ENCODE results near the gene PRSS33.

PRSS33 gene

DNA sequence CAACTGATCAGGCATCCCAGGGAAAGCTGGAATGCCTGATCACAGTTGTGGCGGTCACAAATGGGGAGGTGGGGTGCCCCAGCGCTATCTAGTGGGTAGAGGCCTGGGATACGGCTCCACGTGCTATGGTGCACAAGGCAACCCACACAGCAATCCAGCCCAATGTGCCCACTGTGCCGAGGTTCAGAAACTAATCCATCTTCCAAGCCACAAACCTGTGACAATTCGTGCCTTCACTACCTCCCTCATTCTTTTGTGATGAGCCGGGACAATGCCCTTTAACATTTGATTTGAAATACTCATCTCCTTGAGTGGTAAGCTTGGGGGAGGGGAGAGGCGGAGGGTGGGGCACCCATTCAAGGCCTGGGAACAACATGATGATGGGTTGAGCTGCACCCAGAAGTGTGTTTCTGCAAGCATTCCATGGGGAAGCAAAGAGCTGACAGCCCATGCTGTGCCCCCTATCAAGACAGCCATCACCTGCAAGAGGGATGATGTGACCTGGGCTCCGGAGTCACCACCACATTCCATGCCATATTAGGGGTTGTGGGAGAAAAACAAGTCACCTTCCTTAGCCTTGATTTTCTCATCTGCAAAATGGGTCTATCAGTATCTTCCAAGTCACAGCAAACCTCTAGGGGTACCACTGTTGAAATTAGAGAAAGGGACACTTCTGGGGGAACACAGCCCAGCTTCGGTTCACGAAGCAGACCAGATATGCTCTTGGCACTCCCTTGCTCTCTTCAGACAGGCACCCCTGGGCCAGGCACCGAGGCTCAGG lies 14.0 kb downstream of the PRSS33 start:
- Histone ChIP-seq H3K4me1 (ENCODE audit: control insufficient read depth in 1 of 2, insufficient read depth in 2 of 2, low read length in 2 of 2) (peaks cover 6 to 34% of the 10 kb centered on the region in 2 donors), H3K4me3 (ENCODE audit: low read depth in 1 of 2, low read length in 2 of 2) (no peak overlapping the region), H3K36me3 (ENCODE audit: control insufficient read depth in 1 of 2, insufficient read depth in 2 of 2, low read length in 2 of 2) (peaks cover 35 to 63% of the 10 kb centered on the region in 2 donors), H3K27me3 (ENCODE audit: low read depth, low read length) (no peaks in the 10 kb centered on the region), H3K9me3 (ENCODE audit: control insufficient read depth in 1 of 2, low read length in 2 of 2) (no peaks in the 10 kb centered on the region), H3K27ac (ENCODE audit: low read length) (no peak overlapping the region)

DNA sequence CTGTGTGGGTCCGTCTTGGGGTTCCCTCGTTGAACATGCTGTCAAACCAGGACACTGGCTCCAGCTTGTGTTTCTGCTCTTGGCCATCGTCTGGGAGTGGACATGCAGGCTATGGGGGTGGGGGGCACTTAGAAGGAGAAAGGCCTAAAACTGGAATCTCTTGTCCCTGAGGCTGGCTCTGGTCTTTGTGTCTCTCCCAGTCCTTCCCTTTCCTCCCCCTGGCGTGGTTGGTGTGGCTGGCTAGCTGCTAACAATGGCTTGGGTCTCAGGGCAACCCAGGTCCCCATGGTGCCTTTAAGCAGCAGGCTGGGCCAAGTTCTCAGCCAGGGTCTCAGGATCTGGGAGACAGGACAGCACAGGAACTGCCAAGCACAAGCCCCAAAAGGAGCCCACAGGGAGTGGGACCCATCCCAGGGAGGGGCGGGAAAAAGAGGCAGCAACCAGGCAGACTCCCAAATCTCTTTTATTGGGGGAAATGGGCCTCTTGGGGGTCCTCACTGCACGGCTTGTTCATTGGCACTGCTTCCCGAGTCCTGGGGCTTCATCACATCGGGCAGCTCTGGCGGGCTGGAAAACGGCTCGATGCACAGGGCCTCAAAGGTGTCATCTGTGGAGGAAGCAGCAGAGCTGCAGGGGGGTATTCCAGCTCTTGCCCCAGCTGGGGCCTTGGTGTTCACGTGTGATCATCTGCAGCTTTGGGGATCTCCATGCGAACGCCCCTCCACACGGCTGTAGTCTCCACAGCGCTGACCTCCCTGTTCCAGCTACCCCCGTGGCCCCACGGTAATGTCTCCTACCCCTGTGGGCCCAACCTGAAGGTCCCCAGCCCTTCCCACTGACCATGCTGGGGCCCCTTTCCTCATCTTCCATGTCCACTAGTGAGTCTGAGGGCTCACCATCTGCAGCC lies 15.6 kb downstream of the PRSS33 start:
- no peaks in the 10 kb centered on the region for H3K9me3 ChIP-seq (ENCODE audit: control insufficient read depth in 1 of 2, low read length in 2 of 2)
- peaks cover 6 to 37% of the 10 kb centered on the region in 2 donors for H3K4me1 ChIP-seq (ENCODE audit: control insufficient read depth in 1 of 2, insufficient read depth in 2 of 2, low read length in 2 of 2)
- H3K27me3 ChIP-seq (ENCODE audit: low read depth, low read length) = no peaks in the 10 kb centered on the region
- H3K27ac ChIP-seq (ENCODE audit: low read length) = no peak overlapping the region
- H3K36me3 ChIP-seq (ENCODE audit: control insufficient read depth in 1 of 2, insufficient read depth in 2 of 2, low read length in 2 of 2) = peaks cover 51 to 79% of the 10 kb centered on the region in 2 donors
- H3K4me3 ChIP-seq (ENCODE audit: low read depth in 1 of 2, low read length in 2 of 2) = no peak overlapping the region

DNA sequence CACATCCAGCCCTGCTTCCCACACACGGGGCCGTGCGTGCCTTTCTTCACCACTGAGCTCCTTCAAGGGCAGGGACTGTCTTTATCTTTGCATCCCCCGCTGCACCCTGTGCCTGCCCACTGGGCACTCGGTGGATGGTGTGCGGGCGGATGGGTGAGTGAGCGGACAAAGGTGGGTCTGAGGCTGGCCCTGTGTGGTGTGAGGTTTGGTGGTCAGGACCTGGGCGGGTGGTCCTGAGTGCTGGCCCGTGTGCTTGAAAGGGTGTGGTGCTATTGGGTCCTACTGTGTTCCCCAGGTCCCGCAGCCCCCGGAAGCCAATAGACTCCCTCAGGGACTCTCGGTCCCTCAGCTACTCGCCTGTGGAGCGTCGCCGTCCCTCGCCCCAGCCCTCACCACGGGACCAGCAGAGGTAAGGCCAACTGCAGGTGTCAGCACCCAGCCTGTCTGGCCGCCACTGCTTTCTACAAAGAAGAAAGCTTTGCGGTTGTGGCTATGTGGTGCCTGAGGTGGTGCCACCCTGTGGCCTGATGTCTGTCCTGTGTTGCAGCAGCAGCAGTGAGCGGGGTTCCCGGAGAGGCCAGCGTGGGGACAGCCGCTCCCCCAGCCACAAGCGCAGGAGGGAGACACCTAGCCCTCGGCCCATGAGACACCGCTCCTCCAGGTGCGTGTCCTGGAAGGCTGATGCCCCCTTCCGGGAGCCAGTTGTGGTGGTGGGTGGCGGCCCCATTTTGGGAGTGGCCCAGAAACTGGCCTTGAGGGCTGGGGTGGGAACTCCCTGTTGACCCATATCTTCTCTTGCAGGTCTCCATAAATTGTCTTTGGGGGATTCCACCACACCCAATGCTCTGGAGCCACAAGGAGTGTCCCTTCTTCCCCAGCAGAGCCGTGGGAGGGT lies 17.1 kb downstream of the PRSS33 start:
- Histone ChIP-seq H3K27me3 (ENCODE audit: low read depth, low read length) (no peaks in the 10 kb centered on the region), H3K4me1 (ENCODE audit: control insufficient read depth in 1 of 2, insufficient read depth in 2 of 2, low read length in 2 of 2) (peaks cover 0 to 22% of the 10 kb centered on the region in 2 donors), H3K9me3 (ENCODE audit: control insufficient read depth in 1 of 2, low read length in 2 of 2) (no peaks in the 10 kb centered on the region), H3K36me3 (ENCODE audit: control insufficient read depth in 1 of 2, insufficient read depth in 2 of 2, low read length in 2 of 2) (peaks cover 63 to 94% of the 10 kb centered on the region in 2 donors), H3K27ac (ENCODE audit: low read length) (no peak overlapping the region), H3K4me3 (ENCODE audit: low read depth in 1 of 2, low read length in 2 of 2) (no peak overlapping the region)

DNA sequence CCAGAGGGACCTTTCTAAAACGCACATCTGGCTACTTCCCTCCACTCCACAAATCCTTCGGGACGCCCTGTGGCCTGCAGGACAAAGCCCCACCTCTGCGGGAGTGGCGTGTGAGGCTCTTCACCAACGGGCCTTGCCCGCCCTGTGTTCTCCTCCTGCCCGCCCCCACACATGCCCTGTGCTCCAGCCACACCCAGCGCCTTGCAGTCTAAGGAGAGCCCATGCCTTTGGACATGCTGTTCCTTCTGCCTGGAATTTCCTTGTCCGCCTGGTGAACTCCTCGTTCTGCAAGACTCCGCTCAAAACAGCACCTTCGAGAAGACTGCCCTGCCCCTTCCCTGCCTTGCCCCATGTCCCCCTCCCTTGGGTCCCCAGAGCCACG lies 17.7 kb downstream of the PRSS33 start:
- peaks cover 69 to 96% of the 10 kb centered on the region in 2 donors for H3K36me3 ChIP-seq (ENCODE audit: control insufficient read depth in 1 of 2, insufficient read depth in 2 of 2, low read length in 2 of 2)
- no peaks in the 10 kb centered on the region for H3K9me3 ChIP-seq (ENCODE audit: control insufficient read depth in 1 of 2, low read length in 2 of 2)
- no peak overlapping the region for H3K4me3 ChIP-seq (ENCODE audit: low read depth in 1 of 2, low read length in 2 of 2)
- peaks cover 0 to 20% of the 10 kb centered on the region in 2 donors for H3K4me1 ChIP-seq (ENCODE audit: control insufficient read depth in 1 of 2, insufficient read depth in 2 of 2, low read length in 2 of 2)
- no peaks in the 10 kb centered on the region for H3K27me3 ChIP-seq (ENCODE audit: low read depth, low read length)
- no peak overlapping the region for H3K27ac ChIP-seq (ENCODE audit: low read length)

DNA sequence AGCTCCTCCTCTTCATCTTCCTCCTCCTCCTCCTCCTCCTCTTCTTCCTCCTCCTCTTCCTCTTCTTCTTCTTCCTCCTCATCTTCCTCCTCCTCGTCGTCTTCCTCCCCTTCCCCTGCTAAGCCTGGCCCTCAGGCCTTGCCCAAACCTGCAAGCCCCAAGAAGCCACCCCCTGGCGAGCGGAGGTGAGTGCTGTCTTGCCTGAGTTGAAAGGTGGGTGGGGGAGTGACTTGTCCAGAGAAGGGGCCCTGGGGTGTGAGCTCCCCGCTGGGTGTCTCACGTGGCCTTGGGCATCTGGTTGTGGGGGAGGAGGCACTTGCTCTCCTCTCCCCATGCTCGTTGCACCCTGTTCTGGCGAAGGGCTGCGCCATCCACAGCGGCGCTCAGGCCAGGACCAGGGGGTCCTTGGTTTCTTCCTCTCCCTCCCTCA lies 18.2 kb downstream of the PRSS33 start:
- Histone ChIP-seq H3K4me3 (ENCODE audit: low read depth in 1 of 2, low read length in 2 of 2) (no peak overlapping the region), H3K36me3 (ENCODE audit: control insufficient read depth in 1 of 2, insufficient read depth in 2 of 2, low read length in 2 of 2) (peaks cover 74 to 96% of the 10 kb centered on the region in 2 donors), H3K9me3 (ENCODE audit: control insufficient read depth in 1 of 2, low read length in 2 of 2) (no peaks in the 10 kb centered on the region), H3K27ac (ENCODE audit: low read length) (no peak overlapping the region), H3K27me3 (ENCODE audit: low read depth, low read length) (no peaks in the 10 kb centered on the region), H3K4me1 (ENCODE audit: control insufficient read depth in 1 of 2, insufficient read depth in 2 of 2, low read length in 2 of 2) (peaks cover 0 to 16% of the 10 kb centered on the region in 2 donors)

DNA sequence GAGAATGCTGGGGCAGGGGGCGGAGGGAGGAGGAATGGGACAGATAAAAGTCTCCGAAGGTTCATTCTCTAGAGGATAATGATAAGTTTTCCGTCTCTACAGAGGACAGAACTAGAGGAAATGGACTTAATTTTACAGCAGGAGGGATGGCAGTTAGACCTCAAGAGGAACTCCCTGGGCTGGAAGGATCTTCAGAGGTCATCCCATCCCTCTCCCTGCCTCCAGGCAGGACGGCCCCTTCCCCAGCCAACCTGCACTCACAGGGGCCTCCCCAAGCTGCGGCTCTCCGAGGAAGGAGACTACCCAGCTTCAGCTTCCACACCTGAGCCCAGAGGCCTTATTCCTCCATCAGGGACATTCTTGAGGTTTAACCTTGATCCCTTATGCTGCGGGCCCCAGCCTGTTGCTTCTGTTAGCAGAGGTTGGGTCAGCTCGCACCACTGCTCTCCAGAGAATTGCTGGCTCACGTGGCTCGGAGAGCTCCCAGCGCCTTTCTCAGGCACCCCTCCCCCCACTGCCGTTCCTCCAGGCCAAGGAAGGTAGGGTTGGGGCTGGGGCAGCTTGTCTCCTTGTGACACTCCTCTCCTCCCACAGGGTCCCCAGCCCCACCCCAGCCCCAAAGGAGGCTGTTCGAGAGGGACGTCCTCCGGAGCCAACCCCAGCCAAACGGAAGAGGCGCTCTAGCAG lies 18.8 kb downstream of the PRSS33 start:
- Histone ChIP-seq H3K4me1 (ENCODE audit: control insufficient read depth in 1 of 2, insufficient read depth in 2 of 2, low read length in 2 of 2) (peaks cover 0 to 16% of the 10 kb centered on the region in 2 donors), H3K36me3 (ENCODE audit: control insufficient read depth in 1 of 2, insufficient read depth in 2 of 2, low read length in 2 of 2) (peaks cover 80 to 97% of the 10 kb centered on the region in 2 donors), H3K27me3 (ENCODE audit: low read depth, low read length) (no peaks in the 10 kb centered on the region), H3K9me3 (ENCODE audit: control insufficient read depth in 1 of 2, low read length in 2 of 2) (no peaks in the 10 kb centered on the region), H3K27ac (ENCODE audit: low read length) (no peak overlapping the region), H3K4me3 (ENCODE audit: low read depth in 1 of 2, low read length in 2 of 2) (no peak overlapping the region)

DNA sequence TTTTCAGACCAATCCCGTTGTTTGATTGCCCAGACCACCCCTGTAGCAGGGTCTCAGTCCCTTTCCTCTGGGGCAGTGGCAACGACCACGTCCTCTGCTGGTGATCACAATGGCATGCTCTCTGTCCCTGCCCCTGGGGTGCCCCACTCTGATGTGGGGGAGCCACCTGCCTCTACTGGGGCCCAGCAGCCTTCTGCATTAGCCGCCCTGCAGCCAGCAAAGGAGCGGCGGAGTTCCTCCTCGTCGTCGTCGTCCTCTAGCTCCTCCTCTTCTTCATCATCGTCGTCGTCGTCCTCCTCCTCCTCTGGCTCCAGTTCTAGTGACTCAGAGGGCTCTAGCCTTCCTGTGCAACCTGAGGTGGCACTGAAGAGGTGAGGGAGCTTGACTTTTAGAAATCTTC lies 19.5 kb downstream of the PRSS33 start:
- Histone ChIP-seq H3K4me1 (ENCODE audit: control insufficient read depth in 1 of 2, insufficient read depth in 2 of 2, low read length in 2 of 2) (peaks cover 0 to 16% of the 10 kb centered on the region in 2 donors), H3K27me3 (ENCODE audit: low read depth, low read length) (no peaks in the 10 kb centered on the region), H3K36me3 (ENCODE audit: control insufficient read depth in 1 of 2, insufficient read depth in 2 of 2, low read length in 2 of 2) (peaks cover 87 to 97% of the 10 kb centered on the region in 2 donors), H3K9me3 (ENCODE audit: control insufficient read depth in 1 of 2, low read length in 2 of 2) (no peaks in the 10 kb centered on the region), H3K4me3 (ENCODE audit: low read depth in 1 of 2, low read length in 2 of 2) (no peak overlapping the region), H3K27ac (ENCODE audit: low read length) (no peak overlapping the region)

DNA sequence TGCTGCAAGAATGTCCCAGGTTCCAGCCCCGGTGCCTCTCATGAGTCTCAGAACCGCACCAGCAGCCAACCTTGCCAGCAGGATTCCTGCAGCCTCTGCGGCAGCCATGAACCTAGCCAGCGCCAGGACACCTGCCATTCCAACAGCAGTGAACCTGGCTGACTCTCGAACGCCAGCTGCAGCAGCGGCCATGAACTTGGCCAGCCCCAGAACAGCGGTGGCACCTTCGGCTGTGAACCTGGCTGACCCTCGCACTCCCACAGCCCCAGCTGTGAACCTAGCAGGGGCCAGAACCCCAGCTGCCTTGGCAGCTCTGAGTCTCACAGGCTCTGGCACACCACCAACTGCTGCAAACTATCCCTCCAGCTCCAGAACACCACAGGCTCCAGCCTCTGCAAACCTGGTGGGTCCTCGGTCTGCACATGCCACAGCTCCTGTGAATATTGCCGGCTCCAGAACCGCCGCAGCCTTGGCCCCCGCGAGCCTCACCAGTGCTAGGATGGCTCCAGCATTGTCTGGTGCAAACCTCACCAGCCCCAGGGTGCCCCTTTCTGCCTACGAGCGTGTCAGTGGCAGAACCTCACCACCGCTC lies 20.1 kb downstream of the PRSS33 start:
- Histone ChIP-seq H3K27ac (ENCODE audit: low read length) (no peak overlapping the region), H3K36me3 (ENCODE audit: control insufficient read depth in 1 of 2, insufficient read depth in 2 of 2, low read length in 2 of 2) (peaks cover 92 to 100% of the 10 kb centered on the region in 2 donors)

DNA sequence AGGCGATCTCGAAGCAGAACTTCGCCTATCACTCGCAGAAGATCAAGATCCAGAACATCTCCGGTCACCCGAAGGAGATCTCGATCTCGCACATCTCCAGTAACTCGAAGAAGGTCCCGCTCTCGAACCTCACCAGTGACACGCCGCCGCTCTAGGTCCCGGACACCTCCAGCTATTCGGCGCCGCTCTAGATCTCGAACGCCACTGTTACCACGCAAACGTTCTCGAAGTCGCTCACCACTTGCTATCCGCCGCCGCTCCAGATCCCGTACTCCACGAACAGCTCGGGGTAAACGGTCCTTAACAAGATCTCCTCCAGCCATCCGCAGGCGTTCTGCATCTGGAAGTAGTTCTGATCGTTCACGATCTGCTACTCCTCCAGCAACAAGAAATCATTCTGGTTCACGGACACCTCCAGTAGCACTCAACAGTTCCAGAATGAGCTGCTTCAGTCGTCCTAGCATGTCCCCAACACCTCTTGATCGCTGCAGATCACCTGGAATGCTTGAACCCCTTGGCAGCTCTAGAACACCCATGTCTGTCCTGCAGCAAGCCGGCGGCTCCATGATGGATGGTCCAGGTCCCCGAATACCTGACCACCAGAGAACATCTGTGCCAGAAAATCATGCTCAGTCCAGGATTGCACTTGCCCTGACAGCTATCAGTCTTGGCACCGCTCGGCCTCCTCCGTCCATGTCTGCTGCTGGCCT lies 20.8 kb downstream of the PRSS33 start:
- no peaks in the 10 kb centered on the region for H3K27me3 ChIP-seq (ENCODE audit: low read depth, low read length)
- peaks cover 0 to 16% of the 10 kb centered on the region in 2 donors for H3K4me1 ChIP-seq (ENCODE audit: control insufficient read depth in 1 of 2, insufficient read depth in 2 of 2, low read length in 2 of 2)
- peaks cover 93 to 100% of the 10 kb centered on the region in 2 donors for H3K36me3 ChIP-seq (ENCODE audit: control insufficient read depth in 1 of 2, insufficient read depth in 2 of 2, low read length in 2 of 2)
- no peak overlapping the region for H3K4me3 ChIP-seq (ENCODE audit: low read depth in 1 of 2, low read length in 2 of 2)
- no peak overlapping the region for H3K27ac ChIP-seq (ENCODE audit: low read length)
- no peaks in the 10 kb centered on the region for H3K9me3 ChIP-seq (ENCODE audit: control insufficient read depth in 1 of 2, low read length in 2 of 2)

More for the DNA sequence above, 20.1 kb downstream of the PRSS33 start:
- Histone ChIP-seq H3K4me3 (ENCODE audit: low read depth in 1 of 2, low read length in 2 of 2) (no peak overlapping the region), H3K27me3 (ENCODE audit: low read depth, low read length) (no peaks in the 10 kb centered on the region), H3K9me3 (ENCODE audit: control insufficient read depth in 1 of 2, low read length in 2 of 2) (no peaks in the 10 kb centered on the region), H3K4me1 (ENCODE audit: control insufficient read depth in 1 of 2, insufficient read depth in 2 of 2, low read length in 2 of 2) (peaks cover 0 to 16% of the 10 kb centered on the region in 2 donors)

Measured in muscle layer of duodenum (tissue), 2 donors.